Measurements from ENCODE around the gene DESI2.

Gene DESI2

GRCh38 chr1:244727871-244728474, 75.0 kb downstream of the DESI2 start:
- Histone ChIP-seq H3K4me3 (ENCODE audit: low read depth in 1 of 2, low read length in 1 of 2) (no peak overlapping the region), H3K27ac (no peak overlapping the region), H3K36me3 (no peaks in the 10 kb centered on the region), H3K4me1 (ENCODE audit: control insufficient read depth in 1 of 2, insufficient read depth in 1 of 2, low read depth in 1 of 2, low read length in 1 of 2) (peaks cover 8 to 16% of the 10 kb centered on the region in 2 experiments), H3K9me3 (no peaks in the 10 kb centered on the region), H3K27me3 (peaks cover 56% of the 10 kb centered on the region)
- no peak for TF ChIP-seq CTCF (IDR thresholded peaks at IDR 0.05)

- H3K4me1 ChIP-seq (ENCODE audit: control insufficient read depth in 1 of 2, insufficient read depth in 1 of 2, low read depth in 1 of 2, low read length in 1 of 2): peaks cover 8 to 16% of the 10 kb centered on the region in 2 experiments
- H3K36me3 ChIP-seq: no peaks in the 10 kb centered on the region
- peaks cover 62% of the 10 kb centered on the region for H3K27me3 ChIP-seq
- H3K4me3 ChIP-seq (ENCODE audit: low read depth in 1 of 2, low read length in 1 of 2): peak overlapping the region; percentile 31 to 48
- no peak overlapping the region for H3K27ac ChIP-seq
- H3K9me3 ChIP-seq: no peaks in the 10 kb centered on the region
- no peak for TF ChIP-seq CTCF (IDR thresholded peaks at IDR 0.05)
These were observed 77.4 kb downstream of the DESI2 start for GRCh38 chr1:244730153-244730933.

- Histone ChIP-seq H3K9me3 (no peaks in the 10 kb centered on the region), H3K4me1 (ENCODE audit: control insufficient read depth in 1 of 2, insufficient read depth in 1 of 2, low read depth in 1 of 2, low read length in 1 of 2) (peaks cover 8 to 16% of the 10 kb centered on the region in 2 experiments), H3K36me3 (no peaks in the 10 kb centered on the region), H3K4me3 (ENCODE audit: low read depth in 1 of 2, low read length in 1 of 2) (no peak overlapping the region), H3K27me3 (peaks cover 62% of the 10 kb centered on the region), H3K27ac (no peak overlapping the region)
- no peak for TF ChIP-seq CTCF (IDR thresholded peaks at IDR 0.05)
These were observed 78.1 kb downstream of the DESI2 start for GRCh38 chr1:244730934-244731434.

GRCh38 chr1:244731651-244732050, 78.7 kb downstream of the DESI2 start:
- Histone ChIP-seq H3K4me3 (ENCODE audit: low read depth in 1 of 2, low read length in 1 of 2) (no peak overlapping the region), H3K27ac (no peak overlapping the region), H3K36me3 (no peaks in the 10 kb centered on the region), H3K9me3 (no peaks in the 10 kb centered on the region), H3K4me1 (ENCODE audit: control insufficient read depth in 1 of 2, insufficient read depth in 1 of 2, low read depth in 1 of 2, low read length in 1 of 2) (peaks cover 8 to 16% of the 10 kb centered on the region in 2 experiments), H3K27me3 (peaks cover 62% of the 10 kb centered on the region)
- no peak for TF ChIP-seq CTCF (IDR thresholded peaks at IDR 0.05)

- H3K27ac ChIP-seq: no peak overlapping the region
- no peaks in the 10 kb centered on the region for H3K36me3 ChIP-seq
- no peak overlapping the region for H3K4me3 ChIP-seq (ENCODE audit: low read depth in 1 of 2, low read length in 1 of 2)
- peaks cover 8 to 16% of the 10 kb centered on the region in 2 experiments for H3K4me1 ChIP-seq (ENCODE audit: control insufficient read depth in 1 of 2, insufficient read depth in 1 of 2, low read depth in 1 of 2, low read length in 1 of 2)
- H3K9me3 ChIP-seq: no peaks in the 10 kb centered on the region
- peaks cover 56% of the 10 kb centered on the region for H3K27me3 ChIP-seq
- no peak for TF ChIP-seq CTCF (IDR thresholded peaks at IDR 0.05)
These were observed 80.0 kb downstream of the DESI2 start for GRCh38 chr1:244732851-244733450.
